HG03066 (cell line): ENCODE data around the gene SPP2.

ENCODE experiments used
- ATAC-seq: cut with Tn5 transposase; IDR thresholded peaks from one replicate; pipeline ENCODE4 v1.9.1; 2021; ENCODE audit warnings: low read depth; ENCODE audit not compliant: unreplicated experiment

SPP2 gene, protein sequence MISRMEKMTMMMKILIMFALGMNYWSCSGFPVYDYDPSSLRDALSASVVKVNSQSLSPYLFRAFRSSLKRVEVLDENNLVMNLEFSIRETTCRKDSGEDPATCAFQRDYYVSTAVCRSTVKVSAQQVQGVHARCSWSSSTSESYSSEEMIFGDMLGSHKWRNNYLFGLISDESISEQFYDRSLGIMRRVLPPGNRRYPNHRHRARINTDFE

DNA sequence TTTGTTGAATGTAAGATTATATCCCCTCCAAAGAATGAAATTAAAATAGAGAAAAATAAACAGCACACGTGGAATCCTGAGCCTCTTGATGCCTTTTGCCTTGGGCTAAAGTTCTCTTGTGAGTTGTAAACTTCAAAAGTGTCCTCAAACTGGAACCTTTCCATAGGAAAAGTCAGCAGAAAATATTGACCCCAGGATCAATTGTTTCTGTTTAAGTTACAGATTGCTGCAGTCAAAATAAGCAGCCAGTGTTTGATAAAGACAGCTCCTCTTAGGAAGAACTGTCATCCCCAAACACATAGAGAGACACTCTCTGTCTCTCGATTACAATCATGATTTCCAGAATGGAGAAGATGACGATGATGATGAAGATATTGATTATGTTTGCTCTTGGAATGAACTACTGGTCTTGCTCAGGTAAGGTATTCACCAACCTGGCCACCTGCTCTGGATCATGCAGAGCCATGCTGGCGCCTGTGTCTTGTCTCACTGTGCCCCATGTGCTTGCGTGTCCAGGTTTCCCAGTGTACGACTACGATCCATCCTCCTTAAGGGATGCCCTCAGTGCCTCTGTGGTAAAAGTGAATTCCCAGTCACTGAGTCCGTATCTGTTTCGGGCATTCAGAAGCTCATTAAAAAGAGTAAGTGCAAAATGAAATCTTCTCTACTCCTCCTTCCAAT is at the start of gene SPP2:
SPP2 (plus strand) TSS at position 248 of the 681 bp plus-strand sequence; CDS start at position 333, 85 bp downstream.
- no peak for ATAC-seq

DNA sequence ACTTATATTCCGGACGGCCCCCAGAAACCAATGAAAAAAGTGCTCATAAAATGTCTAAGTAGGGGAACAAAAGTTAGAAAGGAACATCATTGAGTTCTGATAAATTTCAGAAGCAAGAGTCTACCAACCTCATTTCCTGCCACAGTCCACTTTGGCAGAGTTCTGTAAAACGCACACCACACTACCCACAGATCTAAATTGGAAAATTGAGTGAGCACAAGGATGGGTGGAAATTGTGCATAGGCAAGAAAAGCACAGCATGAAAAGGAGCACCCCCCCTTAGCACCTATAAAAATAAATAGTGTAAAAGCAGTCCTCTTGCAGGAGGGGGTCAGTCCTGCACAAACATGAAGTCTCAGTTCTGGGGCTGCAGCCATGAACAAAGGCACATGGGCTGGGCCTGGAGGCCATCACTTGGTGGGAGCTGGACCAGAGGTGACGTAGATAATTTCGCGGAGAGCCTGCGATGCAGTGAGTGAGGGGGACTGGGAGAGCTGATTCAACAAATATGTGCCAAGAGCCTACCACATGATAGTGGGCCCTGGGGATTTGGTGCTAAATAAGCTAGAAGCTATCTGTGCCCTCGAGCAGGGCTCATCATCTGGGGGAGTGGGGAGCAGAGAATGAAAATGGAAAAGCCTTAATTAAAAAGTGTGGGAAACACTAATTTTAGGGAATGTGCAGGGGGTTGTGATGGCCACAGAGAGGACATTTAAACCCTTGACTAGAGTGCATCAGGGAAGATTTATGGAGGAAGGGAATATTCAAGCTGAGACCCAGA is 48.9 kb upstream of the SPP2 start:
- no peak for ATAC-seq

DNA sequence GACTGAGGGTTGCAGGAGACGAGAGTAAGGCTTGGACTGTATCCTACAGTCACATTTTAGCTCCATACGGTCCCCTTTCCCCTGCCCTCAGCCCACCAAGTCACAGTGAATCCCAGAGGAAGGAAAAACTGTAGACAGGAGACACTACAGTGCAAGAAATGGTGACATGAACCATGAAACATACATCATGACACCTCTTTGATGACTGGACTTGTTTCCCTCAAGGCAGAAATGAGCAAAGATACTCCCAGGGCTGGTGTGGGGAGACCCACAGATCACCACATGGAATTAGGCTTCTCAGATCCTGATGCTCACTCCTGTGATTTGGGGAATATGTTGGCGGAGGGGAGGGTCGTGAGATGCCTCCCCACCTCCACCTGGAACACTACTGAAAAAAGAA is 48.2 kb upstream of the SPP2 start:
- no peak for ATAC-seq

DNA sequence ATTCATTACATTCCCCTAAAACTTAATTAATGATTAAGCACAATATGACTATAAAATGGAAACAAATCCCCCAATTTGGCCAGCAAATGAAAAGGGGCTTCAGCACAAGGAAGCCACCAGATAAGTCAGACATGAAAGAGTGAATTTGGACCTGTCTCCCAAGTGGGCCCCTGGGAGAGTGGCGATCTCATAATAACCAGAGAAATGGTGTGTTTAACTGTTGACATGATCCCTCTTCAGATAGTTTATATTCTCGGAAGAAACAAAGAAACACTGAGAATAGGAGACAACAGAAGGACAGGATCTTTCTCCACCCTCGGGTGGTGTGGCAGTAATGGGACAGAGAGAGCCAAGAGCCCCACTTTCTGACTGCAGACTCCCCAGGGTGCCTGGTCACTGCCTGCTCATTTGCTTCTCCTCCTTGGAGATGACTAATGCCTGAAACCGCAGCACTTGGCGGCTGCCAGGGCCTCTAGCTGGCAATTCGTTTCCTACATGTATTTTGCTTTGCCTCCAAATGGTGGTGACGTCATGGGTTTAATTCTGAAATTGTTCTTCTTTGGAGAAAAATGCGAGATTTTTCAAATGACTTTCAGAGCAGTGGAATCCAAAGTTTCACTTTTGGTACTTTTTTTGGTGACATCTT is 46.4 kb upstream of the SPP2 start:
- no peak for ATAC-seq

DNA sequence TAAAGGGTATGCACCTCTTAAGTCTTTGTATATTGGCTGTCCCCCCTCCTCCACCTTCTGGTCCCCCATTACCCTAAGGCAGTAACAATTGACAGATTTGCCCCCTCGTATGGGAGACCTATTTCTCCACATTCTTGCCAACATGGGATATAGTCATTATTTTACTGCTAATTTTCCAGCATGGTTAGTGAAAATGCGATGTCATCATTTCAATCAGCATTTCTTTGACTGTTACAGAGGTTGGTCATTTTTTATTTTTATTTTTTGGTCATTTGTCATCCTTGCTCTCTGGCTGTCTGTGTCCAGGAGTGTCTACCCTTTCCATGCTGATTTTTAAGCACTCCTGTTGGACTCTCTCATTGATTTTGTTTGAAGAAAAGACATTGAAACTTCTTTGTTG is 45.4 kb upstream of the SPP2 start:
- no peak for ATAC-seq

DNA sequence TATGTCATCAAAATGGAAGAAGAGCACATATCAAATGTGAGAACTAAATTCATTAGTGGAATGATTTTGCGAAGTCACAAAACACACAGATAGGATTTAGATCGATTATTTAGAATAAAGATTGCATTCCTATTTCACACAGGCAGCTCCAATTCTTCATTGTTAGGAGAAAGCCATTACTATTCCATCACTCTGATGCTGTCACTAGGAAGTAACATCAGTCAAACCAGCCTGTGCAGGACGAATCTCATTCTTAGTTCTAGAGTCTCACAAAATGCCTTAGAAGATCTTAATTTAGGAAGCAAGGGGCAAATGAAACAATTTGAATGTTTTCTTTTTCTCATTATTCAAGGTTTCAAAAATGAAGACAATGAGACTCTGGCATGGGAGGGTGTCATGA is 44.0 kb upstream of the SPP2 start:
- ATAC-seq: no peak

DNA sequence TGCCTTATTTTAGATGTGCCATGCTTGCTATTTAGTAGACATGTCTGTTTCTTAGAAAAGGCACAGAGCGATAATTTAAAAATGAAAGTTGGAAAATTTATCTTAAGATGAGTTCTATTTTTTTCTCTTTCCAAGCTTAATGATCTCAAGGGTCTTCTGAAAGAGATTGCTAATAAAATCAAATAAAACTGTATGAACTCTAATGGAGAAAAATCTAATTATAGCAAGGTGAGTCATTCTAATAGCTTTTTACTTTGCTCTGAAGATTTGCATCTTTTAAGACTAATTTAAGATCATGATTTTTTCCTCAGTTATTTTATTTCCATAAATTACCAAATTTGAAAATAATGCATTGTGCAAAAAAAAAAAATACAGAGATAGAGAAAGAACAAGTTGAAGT is 36.1 kb upstream of the SPP2 start:
- ATAC-seq: no peak

DNA sequence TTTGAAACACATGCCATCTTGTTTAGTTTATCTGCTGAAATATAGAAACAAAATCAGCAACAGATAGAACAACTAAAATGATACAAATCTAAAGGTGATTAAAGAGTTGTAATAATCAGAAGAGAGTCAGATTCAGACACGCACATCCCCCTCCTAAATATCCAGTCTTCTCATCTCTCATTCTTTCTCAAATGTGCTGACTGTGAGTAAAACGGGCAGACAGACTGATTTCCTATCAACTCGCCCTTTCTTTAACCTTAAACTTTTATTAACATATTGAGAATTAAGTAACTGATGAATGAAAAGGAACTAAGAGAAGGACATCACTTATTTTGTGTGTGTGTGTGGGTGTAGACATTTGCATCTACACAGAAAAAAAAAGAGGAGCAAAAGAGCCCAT is 34.6 kb upstream of the SPP2 start:
- ATAC-seq: no peak

DNA sequence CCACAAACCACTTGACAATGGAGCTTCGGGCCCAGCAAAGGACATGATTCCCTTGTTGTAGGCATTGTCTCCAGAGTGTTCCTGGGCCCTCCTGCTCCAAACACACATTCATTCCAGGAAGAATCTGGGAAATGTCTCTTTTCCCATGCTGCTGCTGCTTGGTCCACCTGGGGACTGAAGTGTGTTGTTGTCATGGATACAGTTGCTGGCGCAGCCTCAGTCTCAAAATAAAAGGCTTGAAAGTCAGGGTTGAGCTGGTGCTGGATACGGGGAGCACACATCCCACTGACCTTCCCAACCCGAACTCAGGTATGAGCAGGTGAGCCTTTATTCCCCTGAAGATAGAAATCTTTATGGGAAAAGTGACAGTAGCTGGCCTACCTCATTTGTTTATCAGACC is 30.6 kb upstream of the SPP2 start:
- ATAC-seq: no peak

DNA sequence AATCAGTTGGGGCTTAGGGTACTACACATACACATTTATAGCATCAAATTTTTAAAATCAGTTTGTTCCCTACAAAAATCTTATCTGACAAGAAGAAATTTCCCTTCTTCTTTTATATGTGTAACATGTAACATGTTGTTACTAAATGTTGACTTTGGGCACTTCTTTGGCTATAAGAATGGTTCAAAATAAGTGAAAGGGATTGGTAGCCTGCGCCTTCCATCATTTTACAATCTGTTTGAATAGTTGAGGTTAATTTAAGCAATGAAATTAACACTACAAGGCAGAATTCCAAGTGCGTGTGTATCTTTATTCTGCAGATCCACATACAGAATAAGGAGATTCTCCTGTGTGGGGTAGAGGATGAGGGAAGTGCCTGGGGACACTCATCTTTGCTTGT is 30.2 kb upstream of the SPP2 start:
- no peak for ATAC-seq

DNA sequence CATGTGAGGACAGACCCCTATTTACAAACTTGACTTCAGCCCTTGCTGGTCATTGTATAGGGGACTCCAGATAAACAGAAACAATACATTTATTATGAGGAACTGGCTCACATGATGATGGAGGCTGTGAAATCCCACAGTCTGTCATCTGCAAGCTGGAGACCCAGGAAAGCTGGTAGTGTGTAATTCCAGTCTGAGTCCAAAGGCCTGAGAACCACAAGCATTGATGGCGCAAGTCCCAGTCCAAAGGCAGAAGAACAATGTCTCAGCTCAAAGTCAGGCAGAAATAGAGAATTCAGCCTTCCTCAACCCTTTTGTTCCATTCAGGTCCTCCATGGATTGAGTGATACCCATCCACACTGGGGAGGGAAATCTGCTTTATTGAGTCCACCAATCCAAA is 28.1 kb upstream of the SPP2 start:
- ATAC-seq: no peak

DNA sequence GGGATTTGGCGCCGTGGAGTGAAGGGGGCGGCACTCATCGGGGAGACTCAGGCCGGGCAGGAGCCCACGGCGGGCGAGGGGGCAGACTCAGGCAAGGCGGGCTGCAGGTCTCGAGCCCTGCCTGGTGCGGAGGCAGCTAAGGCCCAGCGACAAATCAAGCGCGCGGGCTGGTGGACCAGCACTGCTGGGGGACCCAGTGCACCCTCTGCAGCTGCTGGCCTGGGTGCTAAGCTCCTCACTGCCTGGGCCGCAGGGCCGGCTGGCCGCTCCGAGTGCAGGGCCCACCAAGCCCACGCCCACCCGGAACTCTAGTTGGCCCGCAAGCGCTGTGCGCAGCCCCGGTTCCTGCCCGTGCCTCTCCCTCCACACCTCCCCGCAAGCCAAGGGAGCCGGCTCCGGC is 26.2 kb upstream of the SPP2 start:
- ATAC-seq: no peak

DNA sequence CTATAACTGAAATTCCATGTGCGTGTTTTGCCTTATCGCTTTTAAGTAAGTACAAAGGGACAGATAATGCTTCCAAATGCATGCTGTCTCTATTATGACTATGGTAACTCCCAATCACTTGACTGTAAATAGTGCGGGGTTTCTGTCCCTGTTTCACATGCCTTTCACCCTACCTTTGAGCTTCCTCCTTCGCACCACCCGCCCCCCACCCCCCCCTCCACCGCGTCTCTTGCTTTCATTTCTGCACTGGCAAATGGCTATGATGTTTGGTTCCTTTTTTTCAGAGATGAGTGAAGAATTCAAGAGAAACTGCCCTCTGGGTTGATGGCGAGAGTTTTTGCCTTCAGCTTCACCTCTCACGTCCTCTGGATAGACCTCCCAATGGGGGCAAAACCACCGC is 25.0 kb upstream of the SPP2 start:
- ATAC-seq: no peak

DNA sequence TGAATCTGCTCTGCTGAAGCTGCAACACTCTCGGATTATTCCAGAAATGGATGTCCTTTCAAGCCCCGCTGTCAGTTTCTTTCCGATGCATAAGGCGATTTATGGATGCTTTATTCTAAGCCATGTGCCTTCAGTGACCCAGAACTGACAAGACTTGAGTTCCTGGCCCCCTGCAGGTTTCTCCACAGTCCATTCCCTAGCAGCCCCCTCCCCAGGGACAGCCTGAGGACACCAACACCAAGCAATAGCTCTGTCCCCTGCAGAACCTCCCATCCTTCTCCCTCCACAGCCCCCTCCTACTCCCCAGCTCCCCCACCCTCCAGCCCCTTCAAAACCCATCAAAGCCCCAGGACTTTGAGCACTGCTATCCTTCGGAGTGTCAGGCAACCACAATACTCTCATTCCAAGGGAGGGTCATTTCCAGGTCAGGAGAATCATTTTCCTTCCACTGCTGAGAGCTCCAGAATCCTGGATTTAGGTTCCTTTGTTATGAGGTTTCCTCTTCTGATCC is 24.6 kb upstream of the SPP2 start:
- no peak for ATAC-seq

DNA sequence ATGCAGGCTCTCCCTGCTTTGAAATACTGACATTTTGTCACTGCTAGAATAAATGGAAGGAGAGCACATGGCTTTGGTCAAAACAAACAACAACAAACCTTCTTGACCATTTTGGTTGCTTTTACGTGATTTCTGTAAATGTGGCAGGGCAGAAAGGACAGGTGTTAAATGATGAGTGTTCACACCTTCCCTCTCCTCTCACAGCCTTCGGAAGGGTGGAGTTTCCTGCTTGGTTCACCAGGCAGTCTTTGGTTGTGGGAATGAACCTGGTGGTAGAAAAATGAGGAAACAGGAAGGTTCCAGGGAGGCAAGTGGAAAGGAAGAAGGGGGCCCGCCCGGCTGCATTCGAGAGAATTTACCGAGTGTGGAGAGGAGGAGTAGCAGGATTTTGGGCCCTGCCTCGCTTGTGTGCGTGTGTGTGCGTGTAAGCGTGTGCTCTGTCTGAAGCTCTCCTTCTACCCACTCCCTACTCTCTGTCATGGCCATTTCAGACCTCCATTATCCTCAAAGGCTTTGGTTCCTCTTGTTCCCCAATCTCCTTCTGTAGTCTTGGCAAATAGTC is 23.7 kb upstream of the SPP2 start:
- ATAC-seq: no peak

DNA sequence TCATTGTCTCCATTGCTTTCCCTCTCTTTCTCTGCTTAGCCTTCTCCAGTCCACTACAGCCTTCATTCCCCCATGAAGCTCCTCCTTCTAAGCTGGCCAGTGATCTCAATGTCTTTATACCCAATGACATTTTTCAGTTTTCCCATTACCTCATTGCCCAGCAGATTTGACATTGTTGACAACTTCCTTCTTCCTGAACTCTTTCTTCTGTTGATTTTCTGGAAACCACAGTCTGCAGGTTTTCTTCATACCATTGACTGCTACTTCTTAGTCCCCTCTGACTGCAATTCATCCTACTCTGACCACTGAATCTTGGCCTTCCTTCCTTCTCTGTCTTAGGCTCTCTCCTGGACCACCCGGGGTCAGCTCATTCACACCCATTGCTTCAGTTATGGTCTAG is 22.9 kb upstream of the SPP2 start:
- ATAC-seq: no peak

DNA sequence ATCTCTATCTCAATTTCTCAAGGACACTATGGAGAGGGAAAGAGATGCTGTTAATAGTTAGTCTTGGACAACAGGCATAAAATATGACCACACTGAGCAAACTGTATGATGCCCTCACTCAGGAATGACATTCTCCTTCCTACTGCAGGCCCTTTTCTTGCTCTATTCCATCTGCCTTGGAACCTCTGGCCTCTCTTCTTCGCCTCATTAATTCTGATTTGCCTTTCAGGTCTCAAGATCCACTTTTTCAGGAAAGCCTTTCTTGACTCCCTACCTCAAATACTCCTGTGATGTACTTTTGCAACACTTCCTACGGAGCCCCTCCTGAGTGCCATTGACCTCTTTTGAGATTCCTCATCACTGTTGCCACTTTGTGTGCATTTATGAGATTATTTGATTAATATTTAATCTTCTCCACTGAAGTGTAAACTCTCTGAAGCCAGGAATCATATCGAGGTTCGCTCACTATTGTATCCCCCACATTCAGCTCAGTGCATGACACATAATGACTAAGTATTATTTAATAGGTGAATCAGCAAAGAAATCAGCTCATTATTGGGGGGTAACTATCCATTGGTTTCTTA is 21.3 kb upstream of the SPP2 start:
- no peak for ATAC-seq

DNA sequence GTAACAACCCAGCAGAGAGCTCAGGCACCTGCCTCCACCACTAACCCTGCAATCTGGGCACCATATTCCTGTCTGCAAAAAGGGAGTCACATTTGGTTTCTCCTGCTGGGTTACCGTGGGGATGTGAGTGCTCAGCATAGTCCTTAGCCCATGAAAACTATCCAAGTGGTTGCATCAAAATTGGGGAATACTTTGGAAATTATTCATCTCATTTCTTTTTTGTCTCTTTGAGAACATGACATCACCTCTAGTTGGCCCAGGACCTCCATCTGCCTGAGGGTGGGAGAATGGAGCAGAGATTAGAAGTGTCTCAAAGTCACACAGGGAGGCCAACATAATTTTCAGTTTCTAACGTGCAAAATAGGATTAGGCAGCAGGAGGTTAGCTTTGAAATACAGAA is 19.3 kb upstream of the SPP2 start:
- no peak for ATAC-seq

DNA sequence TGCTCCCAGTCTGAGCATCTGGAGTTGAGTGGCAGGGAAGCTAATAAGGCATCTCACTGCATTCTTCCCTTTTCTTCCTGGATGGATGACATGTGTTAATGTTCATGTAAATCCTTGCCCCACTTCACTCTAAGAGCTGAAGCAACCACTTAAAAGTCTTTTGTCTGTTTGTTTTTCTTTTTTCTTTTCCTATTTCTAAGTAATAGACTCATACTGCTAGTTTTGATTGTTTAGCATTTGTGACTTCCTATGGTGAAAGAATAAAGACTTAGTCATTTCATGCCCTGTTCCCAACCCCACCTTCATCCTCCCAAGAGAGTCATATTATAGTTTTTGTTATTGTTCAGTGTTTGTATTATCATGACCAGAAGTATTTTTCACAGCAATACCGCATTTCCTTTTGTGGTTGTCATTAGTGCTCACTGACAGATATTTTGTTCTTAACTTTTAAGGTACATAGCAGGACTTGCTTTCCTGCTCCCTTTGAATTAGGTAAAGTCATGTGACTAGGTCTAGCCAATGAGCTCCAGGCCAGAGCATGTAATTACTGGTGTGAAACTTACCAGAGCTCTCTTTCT is 18.1 kb upstream of the SPP2 start:
- ATAC-seq: no peak

DNA sequence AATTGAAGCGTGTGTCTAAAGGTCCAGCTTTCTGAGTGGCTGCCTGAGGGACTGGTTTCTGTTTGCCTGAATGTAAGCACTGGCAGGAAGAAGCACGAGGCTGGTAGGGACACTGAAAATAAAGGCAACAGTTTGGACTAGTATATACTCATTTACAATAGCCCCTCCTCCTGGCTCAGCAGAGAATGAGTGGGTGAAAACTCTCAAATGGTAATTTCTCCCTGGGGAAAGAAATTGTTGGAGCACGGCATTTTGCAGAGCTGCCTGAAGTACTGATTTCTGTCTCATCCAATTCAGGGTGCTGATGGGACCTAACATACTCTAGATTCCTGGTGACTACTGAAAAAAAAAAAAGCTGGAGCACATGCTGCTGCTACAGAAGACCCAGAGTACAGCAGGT is 17.3 kb upstream of the SPP2 start:
- ATAC-seq: no peak
